Testis (tissue), 3 donors: ENCODE measurements around the gene ADGRA1. TPM values are rescaled to one million over a fixed set of nuclear protein-coding genes. Genes with fewer than 3 reads are reported as not detected.

ENCODE experiments used
- DNase-seq: peaks from one replicate; pipeline ENCODE4 v3.0.0-alpha.2; 2019
- H3K27ac ChIP-seq, 2 donors: fragments of 200-600 bp; sonication (generic); one replicate each; pipeline ENCODE4 v1.5.1; 2019
- H3K27me3 ChIP-seq: fragments of 200-600 bp; sonication (generic); one replicate; pipeline ENCODE4 v1.5.1; 2019
- H3K36me3 ChIP-seq: fragments of 200-600 bp; sonication (generic); one replicate; pipeline ENCODE4 v1.5.1; 2017; ENCODE audit warnings: low read depth; ENCODE audit errors: missing control alignments
- H3K4me1 ChIP-seq: fragments of 200-600 bp; sonication (generic); one replicate; pipeline ENCODE4 v1.5.1; 2019
- H3K4me3 ChIP-seq, 2 donors: fragments of 200-600 bp; sonication (generic); one replicate each; pipeline ENCODE4 v1.5.1; 2017 to 2019
- H3K9me3 ChIP-seq: fragments of 200-600 bp; sonication (generic); one replicate; pipeline ENCODE4 v1.5.1; 2017
- POLR2A ChIP-seq: fragments of 450-650 bp; IDR thresholded peaks from one replicate; pipeline ENCODE4 v1.6.1; 2017; ENCODE audit warnings: antibody characterized with exemption, mild to moderate bottlenecking, moderate library complexity
- WGBS, 2 donors: methylation state at CpG; one replicate each; pipeline ENCODE4 v1.1.5; 2018; 5-methylcytosine and 5-hydroxymethylcytosine counted together
- intact Hi-C: fragments of 100-400 bp; cut with DNase I; formaldehyde crosslinking; loops from one replicate; pipeline ENCODE4 v1.15.1; 2023; ENCODE audit warnings: low total_unique reads
- polyA plus RNA-seq: library from polyadenylated mRNA; stranded (reverse); fragments of 350-450 nt; fragmentation: Illumina TruSeq; extraction: RNeasy Lipid Tissue Mini Kit (QIAGEN cat#74804); gene quantifications from one replicate; pipeline ENCODE4 v1.2.3, GENCODE V29; 2014; ENCODE audit warnings: low read depth, low replicate concordance; ENCODE audit not compliant: insufficient read depth
- total RNA-seq, 2 donors: library from RNA; depleted of rRNA; stranded (reverse); fragments of >200 nt; gene quantifications; one replicate each; pipeline ENCODE4 v1.2.3, GENCODE V29; 2016
- TF ChIP-seq, protein P1 (sequence below), 3 experiments: fragments of 450-650 bp in 2 of 3; fragments of 200-600 bp in 1 of 3; sonication (generic) in 1 of 3; IDR thresholded peaks; one replicate each; pipeline ENCODE4 v1.5.1; 2016 to 2019; ENCODE audit warnings: antibody characterized with exemption in 3 of 3, mild to moderate bottlenecking in 2 of 3, moderate library complexity in 1 of 3

Gene ADGRA1
- total and polyA plus RNA-seq, 3 donors from 2014 or later, result 0.95 to 1.4 (median 1.1) TPM

DNA sequence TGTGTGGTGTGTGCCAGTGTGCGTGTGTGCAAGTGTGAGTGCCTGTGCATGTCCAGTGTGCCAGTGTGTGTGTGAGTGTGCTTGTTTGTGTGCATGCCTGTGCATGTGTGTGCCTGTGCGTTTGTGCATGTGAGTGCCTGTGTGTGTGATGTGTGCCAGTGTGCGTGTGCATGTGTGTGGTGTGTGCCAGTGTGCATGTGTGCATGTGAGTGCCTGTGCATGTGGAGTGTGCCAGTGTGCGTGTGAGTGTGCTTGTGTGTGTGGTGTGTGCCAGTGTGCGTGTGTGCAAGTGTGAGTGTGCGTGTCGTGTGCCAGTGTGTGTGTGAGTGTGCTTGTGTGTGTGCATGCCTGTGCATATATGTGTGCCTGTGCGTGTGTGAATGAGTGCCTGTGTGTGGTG, 33.8 kb downstream of the ADGRA1 start:
- H3K27me3 ChIP-seq, result no peaks in the 10 kb centered on the region
- TF ChIP-seq, protein P1, sequence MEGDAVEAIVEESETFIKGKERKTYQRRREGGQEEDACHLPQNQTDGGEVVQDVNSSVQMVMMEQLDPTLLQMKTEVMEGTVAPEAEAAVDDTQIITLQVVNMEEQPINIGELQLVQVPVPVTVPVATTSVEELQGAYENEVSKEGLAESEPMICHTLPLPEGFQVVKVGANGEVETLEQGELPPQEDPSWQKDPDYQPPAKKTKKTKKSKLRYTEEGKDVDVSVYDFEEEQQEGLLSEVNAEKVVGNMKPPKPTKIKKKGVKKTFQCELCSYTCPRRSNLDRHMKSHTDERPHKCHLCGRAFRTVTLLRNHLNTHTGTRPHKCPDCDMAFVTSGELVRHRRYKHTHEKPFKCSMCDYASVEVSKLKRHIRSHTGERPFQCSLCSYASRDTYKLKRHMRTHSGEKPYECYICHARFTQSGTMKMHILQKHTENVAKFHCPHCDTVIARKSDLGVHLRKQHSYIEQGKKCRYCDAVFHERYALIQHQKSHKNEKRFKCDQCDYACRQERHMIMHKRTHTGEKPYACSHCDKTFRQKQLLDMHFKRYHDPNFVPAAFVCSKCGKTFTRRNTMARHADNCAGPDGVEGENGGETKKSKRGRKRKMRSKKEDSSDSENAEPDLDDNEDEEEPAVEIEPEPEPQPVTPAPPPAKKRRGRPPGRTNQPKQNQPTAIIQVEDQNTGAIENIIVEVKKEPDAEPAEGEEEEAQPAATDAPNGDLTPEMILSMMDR (IDR thresholded peaks at IDR 0.05), result no peak
- H3K4me3 ChIP-seq, result no peak overlapping the region
- H3K27ac ChIP-seq, result no peak overlapping the region
- intact Hi-C loops, result no loop called here
- WGBS, 2 donors, result 86 to 89% methylated on average over 8 of the region's 8 CpGs
- DNase-seq, result no peak
- no peaks in the 10 kb centered on the region for H3K36me3 ChIP-seq
- no peaks in the 10 kb centered on the region for H3K9me3 ChIP-seq
- H3K4me1 ChIP-seq, result no peaks in the 10 kb centered on the region

GRCh38 chr10:133122171-133122935, 34.6 kb downstream of the ADGRA1 start:
- no peaks in the 10 kb centered on the region for H3K27me3 ChIP-seq
- no peak for TF ChIP-seq POLR2A
- TF ChIP-seq, protein P1 (IDR thresholded peaks at IDR 0.05), result no peak
- no peak for DNase-seq
- 86% methylated on average over 30 to 33 of the region's 33 CpGs for WGBS, 2 donors
- H3K9me3 ChIP-seq, result no peaks in the 10 kb centered on the region
- intact Hi-C loops, result no loop called here
- no peaks in the 10 kb centered on the region for H3K36me3 ChIP-seq
- H3K27ac ChIP-seq, result no peak overlapping the region
- no peak overlapping the region for H3K4me3 ChIP-seq
- no peaks in the 10 kb centered on the region for H3K4me1 ChIP-seq

- DNase-seq, result no peak
- Histone ChIP-seq H3K27me3 (no peaks in the 10 kb centered on the region), H3K4me3 (no peak overlapping the region), H3K36me3 (no peaks in the 10 kb centered on the region), H3K4me1 (no peaks in the 10 kb centered on the region), H3K9me3 (no peaks in the 10 kb centered on the region), H3K27ac (no peak overlapping the region)
- TF ChIP-seq, protein P1 (IDR thresholded peaks at IDR 0.05), result no peak
- TF ChIP-seq POLR2A, result no peak
- intact Hi-C loops, result no loop called here
- 80 to 81% methylated on average over 29 to 38 of the region's 39 CpGs for WGBS, 2 donors
Measured at GRCh38 chr10:133123050-133123745, 35.5 kb downstream of the ADGRA1 start.

DNA sequence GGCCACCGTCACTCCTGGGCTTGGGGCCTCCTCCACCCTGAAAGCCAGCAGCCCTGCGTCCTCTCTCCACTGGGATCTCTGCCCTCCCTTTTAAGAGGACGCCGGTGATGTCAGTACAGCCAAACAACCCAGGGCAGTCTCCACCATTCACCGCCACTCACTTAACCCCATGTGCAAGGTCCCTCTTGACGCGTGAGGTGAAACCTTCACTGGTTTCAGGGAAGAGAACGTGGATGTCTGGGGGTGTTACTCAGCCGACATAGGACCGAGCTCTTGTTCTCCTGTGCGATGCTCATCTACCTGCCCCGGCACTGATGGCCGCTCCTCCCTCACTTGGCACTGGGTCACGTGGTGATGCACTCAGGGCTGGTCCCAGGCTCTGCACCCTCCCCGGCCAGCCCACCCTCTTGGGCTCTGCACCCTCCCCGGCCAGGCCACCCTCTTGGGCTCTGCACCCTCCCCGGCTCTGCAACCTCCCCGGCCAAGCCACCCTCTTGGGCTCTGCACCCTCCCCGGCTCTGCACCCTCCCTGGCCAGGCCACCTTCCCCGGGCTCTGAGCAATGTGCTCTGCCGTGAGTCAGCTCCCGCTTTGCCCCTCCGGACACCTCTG, 36.1 kb downstream of the ADGRA1 start:
- Histone ChIP-seq H3K4me1 (no peaks in the 10 kb centered on the region), H3K27me3 (no peaks in the 10 kb centered on the region), H3K27ac (no peak overlapping the region), H3K9me3 (no peaks in the 10 kb centered on the region), H3K4me3 (no peak overlapping the region), H3K36me3 (no peaks in the 10 kb centered on the region)
- WGBS, 2 donors, result 86% methylated on average over 20 to 23 of the region's 23 CpGs
- no peak for DNase-seq
- TF ChIP-seq, protein P1 (IDR thresholded peaks at IDR 0.05), result no peak
- TF ChIP-seq POLR2A, result no peak
- intact Hi-C loops, result no loop called here
